Measurements from ENCODE around the gene QRICH2. TPM values are rescaled to one million over a fixed set of nuclear protein-coding genes. Genes with fewer than 3 reads are reported as not detected.

QRICH2 gene
- polyA plus RNA-seq, 1 experiment, result 3.4 TPM

DNA sequence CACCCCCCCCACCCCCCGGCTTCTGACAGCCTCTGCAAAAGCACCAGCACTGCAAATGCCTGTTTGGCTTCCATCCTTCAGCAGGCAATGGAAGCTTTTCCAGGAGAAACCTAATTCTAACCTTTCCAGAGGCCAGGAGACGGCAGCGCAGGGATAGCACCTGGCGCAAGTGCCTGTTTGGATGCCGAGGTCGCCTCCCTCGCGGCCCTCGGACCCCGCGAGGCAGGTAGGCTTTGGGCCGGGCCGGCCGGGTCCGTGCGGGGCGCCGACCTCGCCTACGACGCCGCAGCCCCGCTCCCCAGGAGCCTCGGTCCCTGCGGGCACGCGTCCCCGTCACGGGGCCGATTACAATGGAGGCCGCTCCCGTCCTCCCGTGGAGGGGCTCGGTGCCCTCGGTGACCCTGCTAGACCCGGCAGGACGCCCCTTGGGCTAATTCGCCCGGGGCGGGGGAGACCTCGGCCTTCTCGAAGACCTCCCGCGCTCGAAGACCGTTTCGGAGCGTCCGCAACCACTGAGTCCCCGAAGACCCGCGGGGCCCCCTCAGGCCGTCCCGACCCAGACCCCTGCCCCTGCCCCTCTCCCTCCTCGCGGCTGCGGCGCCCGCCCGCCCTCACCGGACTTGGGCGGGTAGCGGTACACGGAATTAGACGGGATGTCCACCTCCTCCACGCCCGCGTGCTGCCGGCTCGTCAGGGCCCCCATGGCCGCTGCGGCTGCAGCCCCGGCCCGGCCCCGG lies 68.4 kb downstream of the QRICH2 start:
- ChIA-PET POLR2A (no interaction called here), CTCF (no interaction called here)
- Histone ChIP-seq H3K4me3 (ENCODE audit: low read depth, low read length) (no peak overlapping the region), H3K36me3 (ENCODE audit: control insufficient read depth, insufficient read depth, low read length) (no peaks in the 10 kb centered on the region), H3K27me3 (ENCODE audit: control insufficient read depth, insufficient read depth, low read length) (peaks cover 20% of the 10 kb centered on the region)
- TF ChIP-seq, protein P1, sequence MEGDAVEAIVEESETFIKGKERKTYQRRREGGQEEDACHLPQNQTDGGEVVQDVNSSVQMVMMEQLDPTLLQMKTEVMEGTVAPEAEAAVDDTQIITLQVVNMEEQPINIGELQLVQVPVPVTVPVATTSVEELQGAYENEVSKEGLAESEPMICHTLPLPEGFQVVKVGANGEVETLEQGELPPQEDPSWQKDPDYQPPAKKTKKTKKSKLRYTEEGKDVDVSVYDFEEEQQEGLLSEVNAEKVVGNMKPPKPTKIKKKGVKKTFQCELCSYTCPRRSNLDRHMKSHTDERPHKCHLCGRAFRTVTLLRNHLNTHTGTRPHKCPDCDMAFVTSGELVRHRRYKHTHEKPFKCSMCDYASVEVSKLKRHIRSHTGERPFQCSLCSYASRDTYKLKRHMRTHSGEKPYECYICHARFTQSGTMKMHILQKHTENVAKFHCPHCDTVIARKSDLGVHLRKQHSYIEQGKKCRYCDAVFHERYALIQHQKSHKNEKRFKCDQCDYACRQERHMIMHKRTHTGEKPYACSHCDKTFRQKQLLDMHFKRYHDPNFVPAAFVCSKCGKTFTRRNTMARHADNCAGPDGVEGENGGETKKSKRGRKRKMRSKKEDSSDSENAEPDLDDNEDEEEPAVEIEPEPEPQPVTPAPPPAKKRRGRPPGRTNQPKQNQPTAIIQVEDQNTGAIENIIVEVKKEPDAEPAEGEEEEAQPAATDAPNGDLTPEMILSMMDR (IDR thresholded peaks at IDR 0.05; ENCODE audit: insufficient read depth, low read depth, low read length), result no peak
- no peak for DNase-seq (ENCODE audit: low read depth)

DNA sequence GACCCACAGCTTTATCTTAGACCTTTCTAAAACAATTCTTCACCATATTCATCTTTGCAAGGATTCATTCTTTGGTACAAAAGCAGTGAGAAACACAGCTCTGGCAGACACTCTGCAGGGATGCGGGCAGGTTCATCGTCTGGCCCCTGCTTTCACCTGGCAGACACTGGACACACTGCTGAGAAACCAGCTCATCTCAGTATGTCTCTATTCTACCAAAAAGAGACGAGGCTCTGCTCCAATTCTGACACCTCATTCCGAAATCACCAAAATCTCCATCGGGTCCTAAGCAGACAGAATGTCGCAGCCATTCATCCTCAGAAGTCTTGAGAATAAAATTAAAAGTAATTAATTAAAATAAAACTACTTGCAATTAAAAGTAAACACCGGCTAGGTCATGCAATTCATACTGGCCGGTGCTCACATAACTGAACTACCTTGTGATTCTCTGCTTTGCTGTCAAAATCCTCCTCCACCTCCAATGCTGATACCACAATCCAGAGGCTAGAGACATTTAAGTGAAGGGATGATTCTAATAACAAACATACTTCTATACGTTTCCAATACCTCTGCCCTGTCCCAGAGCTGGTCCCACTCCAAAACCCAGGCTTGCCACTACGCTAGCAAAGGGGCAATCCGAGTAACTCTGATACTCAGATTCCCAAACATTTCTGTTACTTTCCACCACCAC lies 69.1 kb downstream of the QRICH2 start:
- no peaks in the 10 kb centered on the region for H3K36me3 ChIP-seq (ENCODE audit: control insufficient read depth, insufficient read depth, low read length)
- H3K27me3 ChIP-seq (ENCODE audit: control insufficient read depth, insufficient read depth, low read length), result peaks cover 18% of the 10 kb centered on the region
- no peak overlapping the region for H3K4me3 ChIP-seq (ENCODE audit: low read depth, low read length)
- TF ChIP-seq, protein P1 (IDR thresholded peaks at IDR 0.05; ENCODE audit: insufficient read depth, low read depth, low read length), result no peak
- DNase-seq (ENCODE audit: low read depth), result no peak
- ChIA-PET CTCF (no interaction called here), POLR2A (no interaction called here)

DNA sequence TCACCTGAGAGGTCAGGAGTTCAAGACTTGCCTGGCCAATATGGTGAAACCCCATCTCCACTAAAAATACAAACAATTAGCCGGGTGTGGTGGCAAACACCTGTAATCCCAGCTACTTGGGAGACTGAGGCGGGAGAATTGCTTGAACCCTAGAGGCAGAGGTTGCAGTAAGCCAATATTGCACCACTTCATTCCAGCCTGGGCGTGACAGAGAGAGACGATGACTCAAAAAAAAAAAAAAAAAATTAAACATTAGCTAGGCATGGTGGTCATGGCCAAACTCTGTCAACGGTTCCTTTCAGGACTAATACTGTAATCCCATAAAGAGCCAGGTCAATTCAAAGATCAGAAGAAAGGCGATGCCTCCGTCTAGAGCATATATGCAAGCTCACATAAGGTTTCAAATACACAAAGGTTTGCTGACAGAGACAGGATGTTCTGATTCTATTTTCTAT lies 70.2 kb downstream of the QRICH2 start:
- POLR2A ChIA-PET, result interaction anchor here (0.7 kb wide), 1 partner anchor 365 kb away, joined by 5 read pairs; no protein-coding TSS in a partner anchor
- Histone ChIP-seq H3K36me3 (ENCODE audit: control insufficient read depth, insufficient read depth, low read length) (no peaks in the 10 kb centered on the region), H3K4me3 (ENCODE audit: low read depth, low read length) (no peak overlapping the region), H3K27me3 (ENCODE audit: control insufficient read depth, insufficient read depth, low read length) (peaks cover 16% of the 10 kb centered on the region)
- TF ChIP-seq, protein P1 (IDR thresholded peaks at IDR 0.05; ENCODE audit: insufficient read depth, low read depth, low read length), result no peak
- CTCF ChIA-PET, result interaction anchor here (0.7 kb wide), 1 partner anchor 42 kb away, joined by 4 read pairs; no protein-coding TSS in a partner anchor
- no peak for DNase-seq (ENCODE audit: low read depth)

DNA sequence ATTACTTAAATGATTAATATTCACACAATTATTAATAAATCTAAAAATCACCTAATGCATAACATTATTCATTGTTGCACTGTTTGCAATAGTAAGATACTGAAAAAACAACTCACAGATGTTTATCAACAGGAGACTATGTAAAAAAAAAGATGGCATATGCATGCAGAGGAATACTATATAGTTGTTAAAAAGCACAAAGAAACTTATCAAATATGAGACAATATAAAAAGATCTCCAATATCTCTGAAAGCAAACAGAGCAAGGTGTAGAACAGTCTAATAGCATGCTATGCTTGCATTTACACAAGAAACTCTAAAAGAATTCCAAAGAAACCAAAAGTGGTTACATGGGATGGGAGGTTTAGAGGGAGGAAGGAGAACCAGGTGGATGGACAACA lies 71.5 kb downstream of the QRICH2 start:
- no peak overlapping the region for H3K4me3 ChIP-seq (ENCODE audit: low read depth, low read length)
- ChIA-PET POLR2A (no interaction called here), CTCF (no interaction called here)
- no peak for DNase-seq (ENCODE audit: low read depth)
- peaks cover 11% of the 10 kb centered on the region for H3K27me3 ChIP-seq (ENCODE audit: control insufficient read depth, insufficient read depth, low read length)
- TF ChIP-seq, protein P1 (IDR thresholded peaks at IDR 0.05; ENCODE audit: insufficient read depth, low read depth, low read length), result no peak
- H3K36me3 ChIP-seq (ENCODE audit: control insufficient read depth, insufficient read depth, low read length), result no peaks in the 10 kb centered on the region

DNA sequence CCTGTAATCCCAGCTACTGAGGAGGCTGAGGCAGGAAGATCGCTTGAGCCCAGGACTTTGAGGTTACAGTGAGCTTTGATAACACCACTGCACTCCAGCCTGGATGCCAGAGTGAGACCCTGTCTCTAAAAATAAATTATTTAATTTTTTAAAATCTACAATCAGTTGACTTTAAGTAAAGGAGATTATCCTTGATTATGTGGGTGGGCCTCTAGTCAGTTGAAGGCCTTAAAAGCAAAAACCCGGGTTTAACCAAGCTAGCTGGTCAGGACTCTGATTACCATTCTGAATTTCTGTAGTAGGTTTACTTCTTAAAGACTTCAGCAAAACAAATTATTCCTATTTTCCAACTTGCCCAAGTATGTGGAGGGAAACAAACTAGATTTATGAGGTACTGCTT lies 72.2 kb downstream of the QRICH2 start:
- TF ChIP-seq, protein P1 (IDR thresholded peaks at IDR 0.05; ENCODE audit: insufficient read depth, low read depth, low read length), result no peak
- CTCF ChIA-PET, result interaction anchor here (0.6 kb wide), 1 partner anchor 30 kb away, joined by 3 read pairs; no protein-coding TSS in a partner anchor
- no peak for DNase-seq (ENCODE audit: low read depth)
- H3K27me3 ChIP-seq (ENCODE audit: control insufficient read depth, insufficient read depth, low read length), result peaks cover 11% of the 10 kb centered on the region
- H3K4me3 ChIP-seq (ENCODE audit: low read depth, low read length), result no peak overlapping the region
- POLR2A ChIA-PET, result no interaction called here
- H3K36me3 ChIP-seq (ENCODE audit: control insufficient read depth, insufficient read depth, low read length), result no peaks in the 10 kb centered on the region
